A549 (cell line): ENCODE results near the gene MBD3L1. TPM values are rescaled to one million over a fixed set of nuclear protein-coding genes. Genes with fewer than 3 reads are reported as not detected.
A peak's percentile ranks its signal among the peaks of the same experiment; 100 is the strongest.

Experiments used
- ATAC-seq, 2 experiments: fragments of 200-7000 bp in 1 of 2; fragments of >200 bp in 1 of 2; cut with Nextera tagmentation in 1 of 2; cut with Tn5 transposase in 1 of 2; 3 replicates each; pipeline versions ENCODE4 v1.8.0 to v1.9.1; 2018 to 2020; ENCODE audit warnings: mild to moderate bottlenecking in 1 of 2, moderate library complexity in 1 of 2
- CTCF ChIA-PET: fragments of 300-600 bp; sonication (Branson Sonifier 250); formaldehyde crosslinking; extraction: SDS; loops from one replicate; lab custom pipeline; 2021; ENCODE audit warnings: antibody characterized with exemption, inconsistent platforms; lab: Yijun Ruan, JAX
- POLR2A ChIA-PET: fragments of 350-600 bp; formaldehyde crosslinking; extraction: SDS; loops from one replicate; lab custom pipeline; 2021; ENCODE audit warnings: antibody characterized with exemption, inconsistent platforms; lab: Yijun Ruan, JAX
- DNase-seq, 2 experiments: peaks; one replicate each; pipeline versions ENCODE4 v3.0.0 to v3.0.0-alpha.2; 2011 to 2016; ENCODE audit warnings: low read depth in 1 of 2, low spot score in 1 of 2
- FAIRE-seq: peaks from 2 replicates; lab custom pipeline; 2011; peaks lifted over from hg19 to GRCh38; lab: Jason Lieb, UNC
- H3K27ac ChIP-seq, 2 experiments: fragments of >200 bp; sonication (Bioruptor Twin); formaldehyde crosslinking; 3 replicates each; pipeline ENCODE4 v1.5.1; 2016 to 2017
- H3K4me1 ChIP-seq: fragments of >200 bp; sonication (Bioruptor Twin); formaldehyde crosslinking; 3 replicates; pipeline ENCODE4 v1.6.1; 2016
- H3K4me2 ChIP-seq: fragments of >200 bp; sonication (Bioruptor Twin); formaldehyde crosslinking; 3 replicates; pipeline ENCODE4 v1.6.1; 2016
- H3K4me3 ChIP-seq: fragments of >200 bp; sonication (Bioruptor Twin); formaldehyde crosslinking; 3 replicates; pipeline ENCODE4 v1.5.1; 2016
- H3K9me3 ChIP-seq: fragments of >200 bp; sonication (Bioruptor Twin); formaldehyde crosslinking; 3 replicates; pipeline ENCODE4 v1.6.1; 2016
- CEBPB ChIP-seq, 2 experiments: fragments of >200 bp in 1 of 2; sonication (Bioruptor Twin) in 1 of 2; formaldehyde crosslinking in 1 of 2; IDR thresholded peaks; 2 replicates each; pipeline ENCODE4 v1.6.1; 2012 to 2016
- HOXB13 ChIP-seq: fragments of 250-450 bp; sonication (Bioruptor Pico); IDR thresholded peaks from 2 replicates; pipeline ENCODE4 v1.5.0; 2020; ENCODE audit warnings: low read depth, mild to moderate bottlenecking, moderate library complexity
- JUNB ChIP-seq: fragments of >200 bp; sonication (Bioruptor Twin); formaldehyde crosslinking; IDR thresholded peaks from 2 replicates; pipeline ENCODE4 v1.6.1; 2016
- NFE2L2 ChIP-seq: fragments of 150-350 bp; conservative IDR thresholded peaks from 2 replicates; pipeline ENCODE4 v1.6.1; 2014; ENCODE audit warnings: low read length
- POLR2AphosphoS2 ChIP-seq: conservative IDR thresholded peaks from 2 replicates; pipeline ENCODE4 v1.6.1; 2012; ENCODE audit warnings: low read length, improper control_type of control experiment, inconsistent platforms
- ZC3H11A ChIP-seq: fragments of 450-650 bp; IDR thresholded peaks from 2 replicates; pipeline ENCODE4 v1.6.1; 2014; ENCODE audit warnings: antibody characterized with exemption, mild to moderate bottlenecking
- ZFP36 ChIP-seq: fragments of 450-650 bp; IDR thresholded peaks from 2 replicates; pipeline ENCODE4 v1.6.1; 2014; ENCODE audit warnings: borderline replicate concordance; ENCODE audit not compliant: partially characterized antibody
- ZNF302 ChIP-seq: fragments of 250-450 bp; sonication (Bioruptor Pico); IDR thresholded peaks from 2 replicates; pipeline ENCODE4 v1.9.0; 2021; ENCODE audit warnings: inconsistent platforms, mild to moderate bottlenecking, moderate library complexity
- WGBS: methylation state at CpG from one replicate; pipeline ENCODE4 v1.1.6; 2017; ENCODE audit errors: missing lambda C conversion rate; 5-methylcytosine and 5-hydroxymethylcytosine counted together
- polyA plus RNA-seq, 4 experiments: library from polyadenylated mRNA; depleted of rRNA in 3 of 4; stranded (reverse); fragments of >200 nt; fragmentation: RNase III in 1 of 4; extraction: RNeasy Plus Mini Kit Qiagen cat#74134 plus additional on column Dnase treatment in 1 of 4; gene quantifications; 2 replicates in 3 of 4; 3 replicates in 1 of 4; pipeline ENCODE4 v1.2.3, GENCODE V29; 2011 to 2017
- TF ChIP-seq, protein P1 (sequence below): fragments of 200-600 bp; sonication (generic); IDR thresholded peaks from 2 replicates; pipeline ENCODE4 v1.6.1; 2016; ENCODE audit warnings: antibody characterized with exemption, mild to moderate bottlenecking, moderate library complexity
- TF ChIP-seq, protein P2 (sequence below): fragments of >200 bp; sonication (Bioruptor Twin); formaldehyde crosslinking; IDR thresholded peaks from 3 replicates; pipeline ENCODE4 v1.6.1; 2016
- TF ChIP-seq, protein P3 (sequence below): IDR thresholded peaks from 2 replicates; pipeline ENCODE4 v1.6.1; 2012
- TF ChIP-seq, protein P4 (sequence below): IDR thresholded peaks from 2 replicates; pipeline ENCODE4 v1.6.1; 2012; ENCODE audit warnings: low read depth, borderline replicate concordance
- TF ChIP-seq, protein P5 (sequence below): fragments of >200 bp; sonication (Bioruptor Twin); formaldehyde crosslinking; IDR thresholded peaks from 3 replicates; pipeline ENCODE4 v1.5.1; 2016
- TF ChIP-seq, protein P6 (sequence below): fragments of 250-450 bp; sonication (Bioruptor Pico); IDR thresholded peaks from 2 replicates; pipeline ENCODE4 v1.5.0; 2021; ENCODE audit warnings: mild to moderate bottlenecking, moderate library complexity, borderline replicate concordance

MBD3L1 gene
- polyA plus RNA-seq, 2 of the 4 experiments (the other 2 are of a cell fraction) = not detected

DNA sequence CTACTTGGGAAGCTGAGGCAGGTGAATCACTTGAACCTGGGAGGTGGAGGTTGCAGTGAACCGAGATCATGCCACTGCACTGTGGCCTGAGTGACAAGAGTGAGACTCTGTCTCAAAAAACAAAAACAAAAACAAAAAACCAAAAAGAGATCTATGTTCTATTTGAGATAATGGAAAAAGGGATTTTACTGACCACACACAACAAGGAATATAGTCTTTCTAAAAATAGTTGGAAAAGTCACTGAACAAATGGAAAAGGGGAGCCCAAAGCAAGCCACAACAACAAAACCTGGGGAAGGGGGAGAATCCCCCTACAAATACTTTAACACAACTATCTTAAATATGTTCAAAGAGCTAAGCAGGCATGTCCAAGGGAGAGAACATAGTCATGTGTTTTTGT is 37.4 kb upstream of the MBD3L1 start:
- DNase-seq (no peak), ATAC-seq (no peak), FAIRE-seq (no peak)
- Histone ChIP-seq H3K27ac (no peak overlapping the region), H3K9me3 (peaks cover 12% of the 10 kb centered on the region; the same call in 1 of the 3 replicates), H3K4me2 (no peak overlapping the region), H3K4me3 (no peak overlapping the region), H3K4me1 (no peaks in the 10 kb centered on the region)
- WGBS = 0% methylated on average over 1 of the region's 1 CpG
- CTCF ChIA-PET = no interaction called here
- TF ChIP-seq, protein P1, sequence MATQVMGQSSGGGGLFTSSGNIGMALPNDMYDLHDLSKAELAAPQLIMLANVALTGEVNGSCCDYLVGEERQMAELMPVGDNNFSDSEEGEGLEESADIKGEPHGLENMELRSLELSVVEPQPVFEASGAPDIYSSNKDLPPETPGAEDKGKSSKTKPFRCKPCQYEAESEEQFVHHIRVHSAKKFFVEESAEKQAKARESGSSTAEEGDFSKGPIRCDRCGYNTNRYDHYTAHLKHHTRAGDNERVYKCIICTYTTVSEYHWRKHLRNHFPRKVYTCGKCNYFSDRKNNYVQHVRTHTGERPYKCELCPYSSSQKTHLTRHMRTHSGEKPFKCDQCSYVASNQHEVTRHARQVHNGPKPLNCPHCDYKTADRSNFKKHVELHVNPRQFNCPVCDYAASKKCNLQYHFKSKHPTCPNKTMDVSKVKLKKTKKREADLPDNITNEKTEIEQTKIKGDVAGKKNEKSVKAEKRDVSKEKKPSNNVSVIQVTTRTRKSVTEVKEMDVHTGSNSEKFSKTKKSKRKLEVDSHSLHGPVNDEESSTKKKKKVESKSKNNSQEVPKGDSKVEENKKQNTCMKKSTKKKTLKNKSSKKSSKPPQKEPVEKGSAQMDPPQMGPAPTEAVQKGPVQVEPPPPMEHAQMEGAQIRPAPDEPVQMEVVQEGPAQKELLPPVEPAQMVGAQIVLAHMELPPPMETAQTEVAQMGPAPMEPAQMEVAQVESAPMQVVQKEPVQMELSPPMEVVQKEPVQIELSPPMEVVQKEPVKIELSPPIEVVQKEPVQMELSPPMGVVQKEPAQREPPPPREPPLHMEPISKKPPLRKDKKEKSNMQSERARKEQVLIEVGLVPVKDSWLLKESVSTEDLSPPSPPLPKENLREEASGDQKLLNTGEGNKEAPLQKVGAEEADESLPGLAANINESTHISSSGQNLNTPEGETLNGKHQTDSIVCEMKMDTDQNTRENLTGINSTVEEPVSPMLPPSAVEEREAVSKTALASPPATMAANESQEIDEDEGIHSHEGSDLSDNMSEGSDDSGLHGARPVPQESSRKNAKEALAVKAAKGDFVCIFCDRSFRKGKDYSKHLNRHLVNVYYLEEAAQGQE = no peak
- TF ChIP-seq ZFP36 (no peak), HOXB13 (no peak), POLR2AphosphoS2 (no peak)
- TF ChIP-seq, protein P2, sequence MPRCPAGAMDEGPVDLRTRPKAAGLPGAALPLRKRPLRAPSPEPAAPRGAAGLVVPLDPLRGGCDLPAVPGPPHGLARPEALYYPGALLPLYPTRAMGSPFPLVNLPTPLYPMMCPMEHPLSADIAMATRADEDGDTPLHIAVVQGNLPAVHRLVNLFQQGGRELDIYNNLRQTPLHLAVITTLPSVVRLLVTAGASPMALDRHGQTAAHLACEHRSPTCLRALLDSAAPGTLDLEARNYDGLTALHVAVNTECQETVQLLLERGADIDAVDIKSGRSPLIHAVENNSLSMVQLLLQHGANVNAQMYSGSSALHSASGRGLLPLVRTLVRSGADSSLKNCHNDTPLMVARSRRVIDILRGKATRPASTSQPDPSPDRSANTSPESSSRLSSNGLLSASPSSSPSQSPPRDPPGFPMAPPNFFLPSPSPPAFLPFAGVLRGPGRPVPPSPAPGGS = no peak
- TF ChIP-seq, protein P3, sequence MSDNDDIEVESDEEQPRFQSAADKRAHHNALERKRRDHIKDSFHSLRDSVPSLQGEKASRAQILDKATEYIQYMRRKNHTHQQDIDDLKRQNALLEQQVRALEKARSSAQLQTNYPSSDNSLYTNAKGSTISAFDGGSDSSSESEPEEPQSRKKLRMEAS = no peak
- POLR2A ChIA-PET = no interaction called here

DNA sequence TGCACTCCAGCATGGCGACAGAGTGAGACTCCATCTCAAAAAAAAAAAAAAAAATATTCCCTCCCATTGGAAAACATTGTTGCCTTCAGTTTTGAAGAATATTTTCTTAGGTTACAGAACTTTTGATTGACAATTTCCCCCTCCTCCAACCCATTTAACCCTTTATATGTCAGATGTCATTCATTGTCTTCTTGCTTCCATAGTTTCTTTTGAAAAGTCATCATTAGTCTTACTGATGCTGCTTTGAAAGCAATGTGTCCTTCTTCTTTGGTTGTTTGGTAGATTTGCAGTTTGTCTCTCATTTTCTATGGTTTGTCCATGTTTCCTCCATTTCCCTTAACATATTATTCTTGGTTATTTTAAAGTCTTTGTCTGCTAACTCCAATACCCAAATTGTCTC is 25.5 kb upstream of the MBD3L1 start:
- 95% methylated on average over 1 of the region's 1 CpG for WGBS
- no peak for ATAC-seq
- H3K9me3 ChIP-seq = peaks cover 72% of the 10 kb centered on the region
- H3K4me3 ChIP-seq = no peak overlapping the region
- no peaks in the 10 kb centered on the region for H3K4me1 ChIP-seq
- no peak overlapping the region for H3K4me2 ChIP-seq
- peak in 1 of 2 experiments; percentile 5 for DNase-seq
- CTCF ChIA-PET = no interaction called here
- H3K27ac ChIP-seq = no peak overlapping the region
- FAIRE-seq = no peak
- POLR2A ChIA-PET = no interaction called here
- TF ChIP-seq CEBPB (IDR thresholded peaks at IDR 0.05) = no peak
- TF ChIP-seq JUNB = no peak
- TF ChIP-seq, protein P4, sequence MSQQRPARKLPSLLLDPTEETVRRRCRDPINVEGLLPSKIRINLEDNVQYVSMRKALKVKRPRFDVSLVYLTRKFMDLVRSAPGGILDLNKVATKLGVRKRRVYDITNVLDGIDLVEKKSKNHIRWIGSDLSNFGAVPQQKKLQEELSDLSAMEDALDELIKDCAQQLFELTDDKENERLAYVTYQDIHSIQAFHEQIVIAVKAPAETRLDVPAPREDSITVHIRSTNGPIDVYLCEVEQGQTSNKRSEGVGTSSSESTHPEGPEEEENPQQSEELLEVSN = no peak
- no peak for TF ChIP-seq ZC3H11A
- no peak for TF ChIP-seq ZNF302 (CRISPR knock-in tag)
- TF ChIP-seq, protein P3 = no peak
- TF ChIP-seq NFE2L2 = no peak
- TF ChIP-seq, protein P5, sequence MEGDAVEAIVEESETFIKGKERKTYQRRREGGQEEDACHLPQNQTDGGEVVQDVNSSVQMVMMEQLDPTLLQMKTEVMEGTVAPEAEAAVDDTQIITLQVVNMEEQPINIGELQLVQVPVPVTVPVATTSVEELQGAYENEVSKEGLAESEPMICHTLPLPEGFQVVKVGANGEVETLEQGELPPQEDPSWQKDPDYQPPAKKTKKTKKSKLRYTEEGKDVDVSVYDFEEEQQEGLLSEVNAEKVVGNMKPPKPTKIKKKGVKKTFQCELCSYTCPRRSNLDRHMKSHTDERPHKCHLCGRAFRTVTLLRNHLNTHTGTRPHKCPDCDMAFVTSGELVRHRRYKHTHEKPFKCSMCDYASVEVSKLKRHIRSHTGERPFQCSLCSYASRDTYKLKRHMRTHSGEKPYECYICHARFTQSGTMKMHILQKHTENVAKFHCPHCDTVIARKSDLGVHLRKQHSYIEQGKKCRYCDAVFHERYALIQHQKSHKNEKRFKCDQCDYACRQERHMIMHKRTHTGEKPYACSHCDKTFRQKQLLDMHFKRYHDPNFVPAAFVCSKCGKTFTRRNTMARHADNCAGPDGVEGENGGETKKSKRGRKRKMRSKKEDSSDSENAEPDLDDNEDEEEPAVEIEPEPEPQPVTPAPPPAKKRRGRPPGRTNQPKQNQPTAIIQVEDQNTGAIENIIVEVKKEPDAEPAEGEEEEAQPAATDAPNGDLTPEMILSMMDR = no peak
- TF ChIP-seq, protein P6, sequence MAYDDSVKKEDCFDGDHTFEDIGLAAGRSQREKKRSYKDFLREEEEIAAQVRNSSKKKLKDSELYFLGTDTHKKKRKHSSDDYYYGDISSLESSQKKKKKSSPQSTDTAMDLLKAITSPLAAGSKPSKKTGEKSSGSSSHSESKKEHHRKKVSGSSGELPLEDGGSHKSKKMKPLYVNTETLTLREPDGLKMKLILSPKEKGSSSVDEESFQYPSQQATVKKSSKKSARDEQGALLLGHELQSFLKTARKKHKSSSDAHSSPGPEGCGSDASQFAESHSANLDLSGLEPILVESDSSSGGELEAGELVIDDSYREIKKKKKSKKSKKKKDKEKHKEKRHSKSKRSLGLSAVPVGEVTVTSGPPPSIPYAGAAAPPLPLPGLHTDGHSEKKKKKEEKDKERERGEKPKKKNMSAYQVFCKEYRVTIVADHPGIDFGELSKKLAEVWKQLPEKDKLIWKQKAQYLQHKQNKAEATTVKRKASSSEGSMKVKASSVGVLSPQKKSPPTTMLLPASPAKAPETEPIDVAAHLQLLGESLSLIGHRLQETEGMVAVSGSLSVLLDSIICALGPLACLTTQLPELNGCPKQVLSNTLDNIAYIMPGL (CRISPR knock-in tag) = no peak
